GM18873 (cell line): ENCODE data around the gene MTX2.

Experiments used
- ATAC-seq: cut with Tn5 transposase; IDR thresholded peaks from one replicate; pipeline ENCODE4 v1.9.1; 2021; ENCODE audit warnings: mild to moderate bottlenecking, moderate library complexity, moderate number of reproducible peaks; ENCODE audit not compliant: unreplicated experiment, low FRiP score

The MTX2 gene

GRCh38 chr2:176269319-176270099 lies at the start of gene MTX2:
Gene MTX2 (plus strand): TSS chr2:176269442. CDS start chr2:176269630, 188 bp downstream.
- ATAC-seq: peak; percentile 91

- no peak for ATAC-seq
Measured at GRCh38 chr2:176227874-176228273, 41.4 kb upstream of the MTX2 start.

- ATAC-seq: no peak
Measured at GRCh38 chr2:176234156-176234555, 35.1 kb upstream of the MTX2 start.

- no peak for ATAC-seq
Measured at GRCh38 chr2:176234940-176235339, 34.3 kb upstream of the MTX2 start.

- no peak for ATAC-seq
Measured at GRCh38 chr2:176237456-176237855, 31.8 kb upstream of the MTX2 start.

- no peak for ATAC-seq
Measured at GRCh38 chr2:176239031-176239430, 30.2 kb upstream of the MTX2 start.

GRCh38 chr2:176240301-176240700 lies 28.9 kb upstream of the MTX2 start:
- ATAC-seq: no peak

- ATAC-seq: no peak
Measured at GRCh38 chr2:176242276-176242675, 27.0 kb upstream of the MTX2 start.

GRCh38 chr2:176246331-176246730 lies 22.9 kb upstream of the MTX2 start:
- no peak for ATAC-seq

GRCh38 chr2:176247859-176248258 lies 21.4 kb upstream of the MTX2 start:
- no peak for ATAC-seq

GRCh38 chr2:176251928-176252327 lies 17.3 kb upstream of the MTX2 start:
- no peak for ATAC-seq

- ATAC-seq: no peak
Measured at GRCh38 chr2:176260689-176261088, 8.6 kb upstream of the MTX2 start.

- ATAC-seq: no peak
Measured at GRCh38 chr2:176261136-176261535, 8.1 kb upstream of the MTX2 start.

GRCh38 chr2:176268976-176269318 lies 295 bp upstream of the MTX2 start:
- peak; percentile 9 for ATAC-seq

GRCh38 chr2:176270100-176270750 lies 983 bp downstream of the MTX2 start:
- ATAC-seq: no peak

- ATAC-seq: no peak
Measured at GRCh38 chr2:176272870-176273459, 3.7 kb downstream of the MTX2 start.

- no peak for ATAC-seq
Measured at GRCh38 chr2:176278927-176279326, 9.7 kb downstream of the MTX2 start.

GRCh38 chr2:176280156-176280555 lies 10.9 kb downstream of the MTX2 start:
- no peak for ATAC-seq

GRCh38 chr2:176280867-176281658 lies 11.8 kb downstream of the MTX2 start:
- ATAC-seq: no peak

- ATAC-seq: no peak
Measured at GRCh38 chr2:176283291-176284068, 14.2 kb downstream of the MTX2 start.
